HG02623 (cell line): Measurements from ENCODE around the gene LSM7.
"Not testable (repeated sequence)": the region's sequence is repeated elsewhere in the genome, so short reads cannot be mapped to it uniquely, and the experiment has no call there.

Source experiments
- ATAC-seq: cut with Tn5 transposase; IDR thresholded peaks from one replicate; pipeline ENCODE4 v1.9.1; 2021; ENCODE audit warnings: moderate library complexity; ENCODE audit not compliant: unreplicated experiment

Gene LSM7

GRCh38 chr19:2355168-2356035 is 27.0 kb upstream of the LSM7 start:
- ATAC-seq = no peak

- ATAC-seq = no peak
Observed at GRCh38 chr19:2354670-2355069, 26.3 kb upstream of the LSM7 start.

- no peak for ATAC-seq
Observed at GRCh38 chr19:2353887-2354592, 25.7 kb upstream of the LSM7 start.

GRCh38 chr19:2353159-2353886 is 24.9 kb upstream of the LSM7 start:
- no peak for ATAC-seq

GRCh38 chr19:2352121-2352520 is 23.7 kb upstream of the LSM7 start:
- no peak for ATAC-seq

- no peak for ATAC-seq
Observed at GRCh38 chr19:2351591-2351990, 23.2 kb upstream of the LSM7 start.

GRCh38 chr19:2350656-2351055 is 22.3 kb upstream of the LSM7 start:
- ATAC-seq = no peak

GRCh38 chr19:2349818-2350217 is 21.4 kb upstream of the LSM7 start:
- ATAC-seq = not testable (repeated sequence)

- no peak for ATAC-seq
Observed at GRCh38 chr19:2345794-2346663, 17.6 kb upstream of the LSM7 start.

- no peak for ATAC-seq
Observed at GRCh38 chr19:2345076-2345475, 16.7 kb upstream of the LSM7 start.

GRCh38 chr19:2344381-2344870 is 16.0 kb upstream of the LSM7 start:
- ATAC-seq = no peak

GRCh38 chr19:2343289-2343982 is 15.1 kb upstream of the LSM7 start:
- no peak for ATAC-seq

- ATAC-seq = no peak
Observed at GRCh38 chr19:2342656-2343288, 14.4 kb upstream of the LSM7 start.

GRCh38 chr19:2341982-2342381 is 13.6 kb upstream of the LSM7 start:
- ATAC-seq = no peak

- ATAC-seq = no peak
Observed at GRCh38 chr19:2341244-2341751, 12.9 kb upstream of the LSM7 start.

- ATAC-seq = no peak
Observed at GRCh38 chr19:2340496-2341243, 12.3 kb upstream of the LSM7 start.

GRCh38 chr19:2339644-2340310 is 11.4 kb upstream of the LSM7 start:
- no peak for ATAC-seq
